MCF 10A (cell line): ENCODE measurements around the gene CYB5D1. TPM values are rescaled to one million over a fixed set of nuclear protein-coding genes. Genes with fewer than 3 reads are reported as not detected.

Experiments used
- BruUV-seq: library from RNA; stranded (reverse); fragments of 400-500 nt; replicated peaks from 2 replicates; lab custom pipeline; 2021; lab: Mats Ljungman, UMichigan
- CTCF ChIA-PET: fragments of 300-600 bp; sonication (Branson Sonifier 250); formaldehyde crosslinking; extraction: SDS; loops from one replicate; lab custom pipeline; 2021; ENCODE audit warnings: antibody characterized with exemption, inconsistent platforms; lab: Yijun Ruan, JAX
- POLR2A ChIA-PET: fragments of 300-600, 350-650 bp; sonication (Branson Sonifier 250); formaldehyde crosslinking; extraction: SDS; loops from one replicate; lab custom pipeline; 2020; ENCODE audit warnings: antibody characterized with exemption, inconsistent platforms; lab: Yijun Ruan, JAX
- DNase-seq: peaks from one replicate; pipeline ENCODE4 v3.0.0-alpha.2; 2018; ENCODE audit not compliant: unreplicated experiment
- H3K27ac Mint-ChIP-seq: one replicate; pipeline ENCODE4 v1.8.0; 2022; ENCODE audit warnings: mild to moderate bottlenecking, low read depth, mixed read lengths; ENCODE audit not compliant: unreplicated experiment
- H3K27me3 Mint-ChIP-seq: one replicate; pipeline ENCODE4 v1.8.0; 2022; ENCODE audit warnings: mixed read lengths; ENCODE audit not compliant: insufficient read depth, unreplicated experiment
- H3K36me3 Mint-ChIP-seq: one replicate; pipeline ENCODE4 v1.8.0; 2022; ENCODE audit warnings: mild to moderate bottlenecking, moderate library complexity, mixed read lengths; ENCODE audit not compliant: insufficient read depth, unreplicated experiment
- H3K4me1 Mint-ChIP-seq: one replicate; pipeline ENCODE4 v1.8.0; 2022; ENCODE audit warnings: mixed read lengths; ENCODE audit not compliant: insufficient read depth, unreplicated experiment
- H3K4me3 Mint-ChIP-seq: one replicate; pipeline ENCODE4 v1.8.0; 2022; ENCODE audit warnings: mild to moderate bottlenecking, moderate library complexity, mixed read lengths; ENCODE audit not compliant: unreplicated experiment
- H3K9me3 Mint-ChIP-seq: one replicate; pipeline ENCODE4 v1.8.0; 2022; ENCODE audit warnings: mixed read lengths; ENCODE audit not compliant: unreplicated experiment
- CTCF ChIP-seq: fragments of 200-600 bp; IDR thresholded peaks from one replicate; pipeline ENCODE4 v1.8.0; 2022; ENCODE audit warnings: antibody characterized with exemption, mild to moderate bottlenecking; ENCODE audit not compliant: unreplicated experiment
- intact Hi-C: fragments of 100-400 bp; cut with micrococcal nuclease; formaldehyde crosslinking; loops from 2 replicates; pipeline ENCODE4 v1.14.1; 2022
- total RNA-seq: library from RNA; stranded (reverse); gene quantifications from 2 replicates; pipeline ENCODE4 v1.2.3, GENCODE V29; 2022

The CYB5D1 gene
- total RNA-seq, 1 experiment from 2014 or later: 23.1 TPM

GRCh38 chr17:7903154-7904103 lies 45.6 kb downstream of the CYB5D1 start:
- BruUV-seq: TSS peak; percentile 25
- peaks cover 78% of the 10 kb centered on the region for H3K36me3 Mint-ChIP-seq

GRCh38 chr17:7909089-7909488 lies 51.3 kb downstream of the CYB5D1 start:
- Mint-ChIP-seq H3K27me3 (no peaks in the 10 kb centered on the region), H3K4me1 (peaks cover 8% of the 10 kb centered on the region), H3K4me3 (no peak overlapping the region), H3K9me3 (no peaks in the 10 kb centered on the region), H3K27ac (no peak overlapping the region), H3K36me3 (peaks cover 81% of the 10 kb centered on the region)
- ChIA-PET CTCF (interaction anchor here (1.7 kb wide), 1 partner anchor 81 kb away, joined by 6 read pairs; no protein-coding TSS in a partner anchor), POLR2A (no interaction called here)
- TF ChIP-seq CTCF: no peak
- intact Hi-C loops: no loop called here
- no TSS peak for BruUV-seq
- no peak for DNase-seq

More at GRCh38 chr17:7903154-7904103, 45.6 kb downstream of the CYB5D1 start:
- Mint-ChIP-seq H3K27ac (peak overlapping the region; percentile 21), H3K9me3 (no peaks in the 10 kb centered on the region), H3K27me3 (no peaks in the 10 kb centered on the region), H3K4me3 (no peak overlapping the region), H3K4me1 (no peaks in the 10 kb centered on the region)
- intact Hi-C loops: no loop called here
- ChIA-PET POLR2A (interaction anchor here (0.9 to 2.3 kb wide), 3 partner anchors 12 to 46 kb away, joined by 3 to 10 read pairs (median 3); partner anchors contain the start of genes CNTROB, NAA38, RNF227 and TRAPPC1), CTCF (interaction anchor here (0.6 to 1.9 kb wide), 6 partner anchors 9 to 280 kb away, joined by 3 to 8 read pairs (median 4); no protein-coding TSS in a partner anchor)
- TF ChIP-seq CTCF: no peak
- no peak for DNase-seq

- intact Hi-C loops: no loop called here
- BruUV-seq: no TSS peak
- H3K27ac Mint-ChIP-seq: peak overlapping the region; percentile 52
- H3K36me3 Mint-ChIP-seq: peaks cover 70% of the 10 kb centered on the region
- POLR2A ChIA-PET: interaction anchor here (0.7 kb wide), 1 partner anchor 22 kb away, joined by 3 read pairs; the partner anchor contains the start of genes CNTROB and TRAPPC1
- DNase-seq: no peak
- TF ChIP-seq CTCF: no peak
- H3K4me3 Mint-ChIP-seq: no peak overlapping the region
- CTCF ChIA-PET: interaction anchor here (0.8 to 4.0 kb wide), 4 partner anchors 9 to 147 kb away, joined by 3 to 24 read pairs (median 5); no protein-coding TSS in a partner anchor
- H3K4me1 Mint-ChIP-seq: peaks cover 16% of the 10 kb centered on the region
- H3K27me3 Mint-ChIP-seq: no peaks in the 10 kb centered on the region
- no peaks in the 10 kb centered on the region for H3K9me3 Mint-ChIP-seq
These were observed 52.5 kb downstream of the CYB5D1 start for GRCh38 chr17:7910281-7910680.

GRCh38 chr17:7910711-7911110 lies 52.9 kb downstream of the CYB5D1 start:
- H3K36me3 Mint-ChIP-seq: peaks cover 72% of the 10 kb centered on the region

More at GRCh38 chr17:7910711-7911110, 52.9 kb downstream of the CYB5D1 start:
- peak overlapping the region; percentile 52 for H3K27ac Mint-ChIP-seq
- no peaks in the 10 kb centered on the region for H3K27me3 Mint-ChIP-seq
- BruUV-seq: no TSS peak
- intact Hi-C loops: no loop called here
- CTCF ChIA-PET: interaction anchor here (0.8 to 4.0 kb wide), 4 partner anchors 10 to 146 kb away, joined by 3 to 24 read pairs (median 5); no protein-coding TSS in a partner anchor
- POLR2A ChIA-PET: interaction anchor here (0.7 kb wide), 1 partner anchor 21 kb away, joined by 3 read pairs; the partner anchor contains the start of genes CNTROB and TRAPPC1
- no peak for TF ChIP-seq CTCF
- no peaks in the 10 kb centered on the region for H3K9me3 Mint-ChIP-seq
- peaks cover 17% of the 10 kb centered on the region for H3K4me1 Mint-ChIP-seq
- no peak overlapping the region for H3K4me3 Mint-ChIP-seq
- no peak for DNase-seq
